Ectodermal cell (in vitro differentiated cells): ENCODE results near the gene RNF126.
"Not testable (repeated sequence)": the region's sequence is repeated elsewhere in the genome, so short reads cannot be mapped to it uniquely, and the experiment has no call there.

Experiments used
- H3K27ac ChIP-seq: 2 replicates; pipeline ENCODE4 v1.7.0; 2013; ENCODE audit warnings: mild to moderate bottlenecking, low read depth, low read length; ENCODE audit not compliant: insufficient read depth, poor library complexity, severe bottlenecking
- H3K27me3 ChIP-seq: 2 replicates; pipeline ENCODE4 v1.7.0; 2013; ENCODE audit warnings: mild to moderate bottlenecking, low read length; ENCODE audit not compliant: insufficient read depth, control insufficient read depth, poor library complexity, severe bottlenecking
- H3K36me3 ChIP-seq: one replicate; pipeline ENCODE4 v1.7.0; 2013; ENCODE audit warnings: low read length; ENCODE audit not compliant: control insufficient read depth, insufficient read depth
- H3K4me1 ChIP-seq: one replicate; pipeline ENCODE4 v1.7.0; 2013; ENCODE audit warnings: low read length; ENCODE audit not compliant: control insufficient read depth, insufficient read depth
- H3K4me3 ChIP-seq: 2 replicates; pipeline ENCODE4 v1.7.0; 2013; ENCODE audit warnings: low read depth, low read length, control low read depth; ENCODE audit not compliant: insufficient read depth
- H3K9me3 ChIP-seq: 2 replicates; pipeline ENCODE4 v1.7.0; 2013; ENCODE audit warnings: mild to moderate bottlenecking, low read length, moderate library complexity; ENCODE audit not compliant: control insufficient read depth
- WGBS, 2 experiments: methylation state at CpG; one replicate each; pipeline ENCODE4 v1.1.7; 2013; ENCODE audit warnings: missing lambda C conversion rate in 2 of 2; 5-methylcytosine and 5-hydroxymethylcytosine counted together

The RNF126 gene

GRCh38 chr19:610801-611480 is 52.1 kb downstream of the RNF126 start:
- H3K27ac ChIP-seq = no peak overlapping the region

GRCh38 chr19:610071-610800 is 52.8 kb downstream of the RNF126 start:
- 86 to 89% methylated on average over 38 of the region's 38 CpGs for WGBS, 2 experiments

More at GRCh38 chr19:610801-611480, 52.1 kb downstream of the RNF126 start:
- H3K9me3 ChIP-seq = no peaks in the 10 kb centered on the region
- 66 to 73% methylated on average over 36 of the region's 36 CpGs for WGBS, 2 experiments
- no peak overlapping the region for H3K4me3 ChIP-seq
- H3K4me1 ChIP-seq = peaks cover 3% of the 10 kb centered on the region
- H3K36me3 ChIP-seq = peaks cover 7% of the 10 kb centered on the region
- peaks cover 5% of the 10 kb centered on the region for H3K27me3 ChIP-seq

GRCh38 chr19:609004-609346 is 54.0 kb downstream of the RNF126 start:
- WGBS, 2 experiments = 95 to 96% methylated on average over 22 of the region's 22 CpGs
- Histone ChIP-seq H3K4me3 (no peak overlapping the region), H3K9me3 (no peaks in the 10 kb centered on the region), H3K27me3 (no peaks in the 10 kb centered on the region), H3K27ac (no peak overlapping the region), H3K4me1 (peaks cover 3% of the 10 kb centered on the region), H3K36me3 (no peaks in the 10 kb centered on the region)

More at GRCh38 chr19:610071-610800, 52.8 kb downstream of the RNF126 start:
- H3K36me3 ChIP-seq = peaks cover 7% of the 10 kb centered on the region
- H3K4me1 ChIP-seq = peaks cover 3% of the 10 kb centered on the region
- H3K4me3 ChIP-seq = no peak overlapping the region
- H3K9me3 ChIP-seq = no peaks in the 10 kb centered on the region
- no peak overlapping the region for H3K27ac ChIP-seq
- peaks cover under 1% of the 10 kb centered on the region for H3K27me3 ChIP-seq

- 88% methylated on average over 30 of the region's 30 CpGs for WGBS, 2 experiments
- no peak overlapping the region for H3K4me3 ChIP-seq
Observed at GRCh38 chr19:608155-609003, 54.6 kb downstream of the RNF126 start.

GRCh38 chr19:607301-608154 is 55.5 kb downstream of the RNF126 start:
- 93 to 94% methylated on average over 30 of the region's 30 CpGs for WGBS, 2 experiments
- H3K36me3 ChIP-seq = no peaks in the 10 kb centered on the region
- no peaks in the 10 kb centered on the region for H3K9me3 ChIP-seq
- H3K27ac ChIP-seq = no peak overlapping the region
- H3K4me1 ChIP-seq = peaks cover 3% of the 10 kb centered on the region
- H3K4me3 ChIP-seq = no peak overlapping the region
- H3K27me3 ChIP-seq = no peaks in the 10 kb centered on the region

More at GRCh38 chr19:608155-609003, 54.6 kb downstream of the RNF126 start:
- Histone ChIP-seq H3K36me3 (no peaks in the 10 kb centered on the region), H3K9me3 (no peaks in the 10 kb centered on the region), H3K27me3 (no peaks in the 10 kb centered on the region), H3K4me1 (peaks cover 3% of the 10 kb centered on the region), H3K27ac (no peak overlapping the region)

- not testable (repeated sequence) for H3K36me3 ChIP-seq, H3K27me3 ChIP-seq, H3K27ac ChIP-seq, H3K4me1 ChIP-seq, H3K9me3 ChIP-seq, H3K4me3 ChIP-seq
- WGBS, 2 experiments = 84 to 89% methylated on average over 18 to 22 of the region's 34 CpGs
Observed at GRCh38 chr19:605061-605971, 57.7 kb downstream of the RNF126 start.

- Histone ChIP-seq H3K36me3 (no peaks in the 10 kb centered on the region), H3K9me3 (no peaks in the 10 kb centered on the region), H3K4me1 (no peaks in the 10 kb centered on the region), H3K27me3 (no peaks in the 10 kb centered on the region), H3K4me3 (no peak overlapping the region), H3K27ac (no peak overlapping the region)
- WGBS, 2 experiments = 93 to 95% methylated on average over 11 of the region's 11 CpGs
Observed at GRCh38 chr19:604355-604754, 58.7 kb downstream of the RNF126 start.

- 90 to 91% methylated on average over 18 to 20 of the region's 20 CpGs for WGBS, 2 experiments
- H3K27ac ChIP-seq, H3K9me3 ChIP-seq, H3K4me3 ChIP-seq, H3K4me1 ChIP-seq, H3K36me3 ChIP-seq, H3K27me3 ChIP-seq: not testable (repeated sequence)
Observed at GRCh38 chr19:603779-604178, 59.2 kb downstream of the RNF126 start.

GRCh38 chr19:603302-603639 is 59.7 kb downstream of the RNF126 start:
- WGBS, 2 experiments = 92 to 94% methylated on average over 13 of the region's 13 CpGs
- H3K36me3 ChIP-seq, H3K4me1 ChIP-seq: not testable (repeated sequence)

More at GRCh38 chr19:603302-603639, 59.7 kb downstream of the RNF126 start:
- not testable (repeated sequence) for H3K27me3 ChIP-seq, H3K9me3 ChIP-seq, H3K4me3 ChIP-seq, H3K27ac ChIP-seq
